ENCODE data around the gene SDR9C7. TPM values are rescaled to one million over a fixed set of nuclear protein-coding genes. Genes with fewer than 3 reads are reported as not detected.
"Not testable (repeated sequence)": the region's sequence is repeated elsewhere in the genome, so short reads cannot be mapped to it uniquely, and the experiment has no call there.

Gene SDR9C7
- total RNA-seq (not detected), polyA plus RNA-seq (not detected), total RNA-seq (not detected)

- POLR2A ChIA-PET: no interaction called here
- no peak within 1 kb of the TSS for H3K27ac ChIP-seq (ENCODE audit: low read depth, low read length)
- no peaks in the 10 kb centered on the region for H3K36me3 Mint-ChIP-seq
- H3K4me3 Mint-ChIP-seq: no peak within 1 kb of the TSS
- intact Hi-C loops (cut with micrococcal nuclease): no loop called here
- no peaks in the 10 kb centered on the region for H3K9me3 ChIP-seq (ENCODE audit: control insufficient read depth in 2 of 3, low read length in 3 of 3)
- H3K27me3 Mint-ChIP-seq: peaks cover 0 to 7% (median 4%) of the 10 kb centered on the region in 5 donors
- peaks cover 5 to 13% (median 9%) of the 10 kb centered on the region in 7 donors for H3K4me1 Mint-ChIP-seq
- H3K27ac Mint-ChIP-seq: no peak within 1 kb of the TSS
- ATAC-seq (no peak), DNase-seq (no peak)
- no peak within 1 kb of the TSS for H3K4me3 ChIP-seq (ENCODE audit: low read length)
- H3K4me1 ChIP-seq (ENCODE audit: control insufficient read depth in 2 of 2, insufficient read depth in 2 of 2, low read length in 2 of 2): peaks cover 0 to 10% of the 10 kb centered on the region in 2 donors
- no peaks in the 10 kb centered on the region for H3K27me3 ChIP-seq (ENCODE audit: control insufficient read depth in 2 of 2, insufficient read depth in 2 of 2, low read length in 2 of 2)
- no peaks in the 10 kb centered on the region for H3K9me3 Mint-ChIP-seq
- CTCF ChIA-PET: no interaction called here
- H3K36me3 ChIP-seq (ENCODE audit: control insufficient read depth in 2 of 3, insufficient read depth in 3 of 3, low read length in 3 of 3): no peaks in the 10 kb centered on the region
Observed at GRCh38 chr12:56933826-56934625, at the start of gene SDR9C7. TSS of gene SDR9C7 (minus strand) at chr12:56934408. CDS start at chr12:56934261, 147 bp downstream.

- Mint-ChIP-seq H3K36me3 (peaks cover 0 to 17% (median 0%) of the 10 kb centered on the region in 5 donors), H3K27me3 (peaks cover 0 to 5% (median 0%) of the 10 kb centered on the region in 5 donors), H3K9me3 (no peaks in the 10 kb centered on the region), H3K4me1 (peaks cover 0 to 15% (median 7%) of the 10 kb centered on the region in 7 donors), H3K4me3 (no peak overlapping the region), H3K27ac (no peak overlapping the region)
- no peak for ATAC-seq
- Histone ChIP-seq H3K36me3 (ENCODE audit: control insufficient read depth in 2 of 3, insufficient read depth in 3 of 3, low read length in 3 of 3) (no peaks in the 10 kb centered on the region), H3K27me3 (ENCODE audit: control insufficient read depth in 2 of 2, insufficient read depth in 2 of 2, low read length in 2 of 2) (no peaks in the 10 kb centered on the region), H3K4me1 (ENCODE audit: control insufficient read depth in 2 of 2, insufficient read depth in 2 of 2, low read length in 2 of 2) (peaks cover 0 to 7% of the 10 kb centered on the region in 2 donors), H3K4me3 (ENCODE audit: low read length) (no peak overlapping the region), H3K27ac (ENCODE audit: low read depth, low read length) (no peak overlapping the region), H3K9me3 (ENCODE audit: control insufficient read depth in 2 of 3, low read length in 3 of 3) (no peaks in the 10 kb centered on the region)
- ChIA-PET POLR2A (no interaction called here), CTCF (no interaction called here)
- intact Hi-C loops (cut with micrococcal nuclease): no loop called here
- DNase-seq: no peak
Observed at GRCh38 chr12:56983386-56983785, 49.2 kb upstream of the SDR9C7 start.

- H3K9me3 ChIP-seq (ENCODE audit: control insufficient read depth in 2 of 3, low read length in 3 of 3); H3K36me3 ChIP-seq (ENCODE audit: control insufficient read depth in 2 of 3, insufficient read depth in 3 of 3, low read length in 3 of 3); H3K4me3 Mint-ChIP-seq; H3K9me3 Mint-ChIP-seq; CTCF ChIA-PET; H3K4me1 ChIP-seq (ENCODE audit: control insufficient read depth in 2 of 2, insufficient read depth in 2 of 2, low read length in 2 of 2); ATAC-seq; intact Hi-C loops (cut with micrococcal nuclease); H3K27ac Mint-ChIP-seq; DNase-seq; H3K27me3 ChIP-seq (ENCODE audit: control insufficient read depth in 2 of 2, insufficient read depth in 2 of 2, low read length in 2 of 2); H3K27me3 Mint-ChIP-seq; H3K27ac ChIP-seq (ENCODE audit: low read depth, low read length); POLR2A ChIA-PET; H3K4me3 ChIP-seq (ENCODE audit: low read length): not testable (repeated sequence)
- Mint-ChIP-seq H3K4me1 (peaks cover 0 to 11% (median 7%) of the 10 kb centered on the region in 7 donors), H3K36me3 (peaks cover 0 to 17% (median 0%) of the 10 kb centered on the region in 5 donors)
Observed at GRCh38 chr12:56982578-56983236, 48.5 kb upstream of the SDR9C7 start.

- Mint-ChIP-seq H3K36me3 (peaks cover 0 to 17% (median 0%) of the 10 kb centered on the region in 5 donors), H3K27ac (no peak overlapping the region), H3K27me3 (peaks cover 0 to 4% (median 0%) of the 10 kb centered on the region in 5 donors), H3K9me3 (peaks cover 0 to 6% (median 0%) of the 10 kb centered on the region in 11 donors), H3K4me1 (peaks cover 0 to 7% (median 0%) of the 10 kb centered on the region in 7 donors), H3K4me3 (no peak overlapping the region)
- no peak overlapping the region for H3K27ac ChIP-seq (ENCODE audit: low read depth, low read length)
- H3K9me3 ChIP-seq (ENCODE audit: control insufficient read depth in 2 of 3, low read length in 3 of 3): no peaks in the 10 kb centered on the region
- H3K4me3 ChIP-seq (ENCODE audit: low read length): no peak overlapping the region
- ATAC-seq (no peak), DNase-seq (no peak)
- no peaks in the 10 kb centered on the region for H3K36me3 ChIP-seq (ENCODE audit: control insufficient read depth in 2 of 3, insufficient read depth in 3 of 3, low read length in 3 of 3)
- ChIA-PET POLR2A (no interaction called here), CTCF (interaction anchor here (0.6 to 1.0 kb wide), 2 partner anchors 15 to 301 kb away, joined by 3 to 5 read pairs; no protein-coding TSS in a partner anchor)
- no peaks in the 10 kb centered on the region for H3K27me3 ChIP-seq (ENCODE audit: control insufficient read depth in 2 of 2, insufficient read depth in 2 of 2, low read length in 2 of 2)
- no peaks in the 10 kb centered on the region for H3K4me1 ChIP-seq (ENCODE audit: control insufficient read depth in 2 of 2, insufficient read depth in 2 of 2, low read length in 2 of 2)
- intact Hi-C loops (cut with micrococcal nuclease): no loop called here
Observed at GRCh38 chr12:56980941-56981530, 46.8 kb upstream of the SDR9C7 start.

GRCh38 chr12:56980268-56980667, 46.1 kb upstream of the SDR9C7 start:
- Mint-ChIP-seq H3K9me3 (peaks cover 0 to 6% (median 0%) of the 10 kb centered on the region in 11 donors), H3K27me3 (peaks cover 0 to 4% (median 0%) of the 10 kb centered on the region in 5 donors), H3K27ac (peak overlapping the region in 1 of 9 donors; percentile 65), H3K4me1 (peaks cover 0 to 7% (median 0%) of the 10 kb centered on the region in 7 donors), H3K36me3 (peaks cover 0 to 17% (median 0%) of the 10 kb centered on the region in 5 donors), H3K4me3 (no peak overlapping the region)
- DNase-seq (no peak), ATAC-seq (no peak)
- Histone ChIP-seq H3K4me3 (ENCODE audit: low read length) (no peak overlapping the region), H3K27me3 (ENCODE audit: control insufficient read depth in 2 of 2, insufficient read depth in 2 of 2, low read length in 2 of 2) (no peaks in the 10 kb centered on the region), H3K4me1 (ENCODE audit: control insufficient read depth in 2 of 2, insufficient read depth in 2 of 2, low read length in 2 of 2) (no peaks in the 10 kb centered on the region), H3K9me3 (ENCODE audit: control insufficient read depth in 2 of 3, low read length in 3 of 3) (no peaks in the 10 kb centered on the region), H3K36me3 (ENCODE audit: control insufficient read depth in 2 of 3, insufficient read depth in 3 of 3, low read length in 3 of 3) (no peaks in the 10 kb centered on the region), H3K27ac (ENCODE audit: low read depth, low read length) (no peak overlapping the region)
- ChIA-PET POLR2A (no interaction called here), CTCF (no interaction called here)
- intact Hi-C loops (cut with micrococcal nuclease): no loop called here

GRCh38 chr12:56979628-56980027, 45.4 kb upstream of the SDR9C7 start:
- ATAC-seq (no peak), DNase-seq (no peak)
- peaks cover 0 to 17% (median 0%) of the 10 kb centered on the region in 5 donors for H3K36me3 Mint-ChIP-seq
- no peak overlapping the region for H3K27ac ChIP-seq (ENCODE audit: low read depth, low read length)
- H3K4me3 Mint-ChIP-seq: no peak overlapping the region
- H3K27ac Mint-ChIP-seq: no peak overlapping the region
- H3K9me3 Mint-ChIP-seq: peaks cover 0 to 6% (median 0%) of the 10 kb centered on the region in 11 donors
- no peak overlapping the region for H3K4me3 ChIP-seq (ENCODE audit: low read length)
- no peaks in the 10 kb centered on the region for H3K36me3 ChIP-seq (ENCODE audit: control insufficient read depth in 2 of 3, insufficient read depth in 3 of 3, low read length in 3 of 3)
- H3K4me1 ChIP-seq (ENCODE audit: control insufficient read depth in 2 of 2, insufficient read depth in 2 of 2, low read length in 2 of 2): no peaks in the 10 kb centered on the region
- H3K9me3 ChIP-seq (ENCODE audit: control insufficient read depth in 2 of 3, low read length in 3 of 3): no peaks in the 10 kb centered on the region
- ChIA-PET CTCF (interaction anchor here (0.6 kb wide), 1 partner anchor 267 kb away, joined by 3 read pairs; no protein-coding TSS in a partner anchor), POLR2A (no interaction called here)
- H3K27me3 ChIP-seq (ENCODE audit: control insufficient read depth in 2 of 2, insufficient read depth in 2 of 2, low read length in 2 of 2): no peaks in the 10 kb centered on the region
- intact Hi-C loops (cut with micrococcal nuclease): no loop called here
- H3K27me3 Mint-ChIP-seq: peaks cover 0 to 4% (median 0%) of the 10 kb centered on the region in 5 donors
- peaks cover 0 to 7% (median 0%) of the 10 kb centered on the region in 7 donors for H3K4me1 Mint-ChIP-seq
